ENCODE data around the gene GEMIN5.

GRCh38 chr5:154860123-154860522 is 77.9 kb downstream of the GEMIN5 start:
- TF ChIP-seq FOXK2 (IDR thresholded peaks at IDR 0.05) (no peak), FOXA1 (IDR thresholded peaks at IDR 0.05) (no peak), SP1 (IDR thresholded peaks at IDR 0.05) (no peak), BHLHE40 (IDR thresholded peaks at IDR 0.05; ENCODE audit: borderline replicate concordance) (no peak), L3MBTL2 (conservative IDR thresholded peaks at IDR 0.05) (no peak), TARDBP (IDR thresholded peaks at IDR 0.05) (no peak), FOXM1 (IDR thresholded peaks at IDR 0.05; ENCODE audit: borderline replicate concordance) (no peak), LEF1 (IDR thresholded peaks at IDR 0.05; ENCODE audit: borderline replicate concordance) (no peak), SUZ12 (IDR thresholded peaks at IDR 0.05) (no peak), CTBP1 (IDR thresholded peaks at IDR 0.05; ENCODE audit: borderline replicate concordance) (no peak)

All from HEK293T (cell line).